ENCODE results near the gene ELOF1.
"Not testable (repeated sequence)": the region's sequence is repeated elsewhere in the genome, so short reads cannot be mapped to it uniquely, and the experiment has no call there.

ELOF1 gene

DNA sequence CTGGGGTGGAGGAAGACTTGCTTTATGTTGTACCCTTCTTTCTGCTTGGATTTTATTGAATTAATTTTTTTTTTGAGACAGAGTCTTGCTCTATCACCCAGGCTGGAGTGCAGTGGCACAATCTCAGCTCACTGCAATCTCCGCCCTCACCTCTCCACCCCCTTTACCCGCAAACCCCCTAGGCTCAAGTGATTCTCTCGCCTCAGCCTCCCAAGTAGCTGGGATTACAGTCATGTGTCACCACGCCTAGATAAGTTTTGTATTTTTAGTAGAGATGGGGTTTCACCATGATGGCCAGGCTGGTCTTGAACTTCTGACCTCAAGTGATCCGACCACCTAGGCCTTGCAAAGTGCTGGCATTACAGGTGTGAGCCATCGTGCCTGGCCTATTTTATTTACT lies 14.3 kb upstream of the ELOF1 start:
- not testable (repeated sequence) for DNase-seq

GRCh38 chr19:11570039-11570462 lies 11.0 kb upstream of the ELOF1 start:
- DNase-seq, result no peak

DNA sequence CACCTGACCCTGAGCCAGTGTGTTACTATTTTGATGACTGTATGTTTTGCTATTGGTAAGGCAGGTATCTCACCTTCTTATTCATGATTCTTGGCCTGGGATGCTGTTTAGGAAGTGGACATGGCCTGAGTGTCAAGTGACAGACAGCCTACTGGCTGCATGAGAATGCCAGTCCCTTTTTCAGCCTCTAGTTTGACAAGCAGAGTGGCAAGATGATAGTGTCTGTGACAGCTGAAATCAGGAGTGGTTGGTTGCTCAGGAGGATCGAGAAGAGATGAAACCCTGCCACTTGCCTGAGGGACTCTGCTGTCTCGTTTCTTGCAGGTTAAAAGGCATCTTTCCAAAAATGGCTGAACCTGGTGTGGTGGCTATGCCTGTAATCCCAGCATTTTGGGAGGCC lies 7.1 kb upstream of the ELOF1 start:
- DNase-seq, result no peak

DNA sequence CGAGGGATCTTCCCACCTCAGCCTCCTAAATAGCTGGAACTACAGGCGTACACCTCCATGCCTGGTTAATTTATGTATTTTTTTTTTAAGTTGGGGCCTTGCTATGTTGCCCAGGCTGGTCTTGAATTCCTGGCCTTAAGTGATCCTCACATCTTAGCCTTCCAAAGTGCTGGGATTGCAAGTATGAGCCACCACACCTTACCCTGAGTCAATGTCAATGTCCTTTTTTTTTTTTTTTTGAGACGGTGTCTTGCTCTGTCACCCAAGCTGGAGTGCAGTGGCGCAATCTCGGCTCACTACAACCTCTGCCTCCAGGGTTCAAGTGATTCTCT lies 6.6 kb upstream of the ELOF1 start:
- not testable (repeated sequence) for DNase-seq

- not testable (repeated sequence) for DNase-seq
Observed at GRCh38 chr19:11564082-11564807, 5.2 kb upstream of the ELOF1 start.

DNA sequence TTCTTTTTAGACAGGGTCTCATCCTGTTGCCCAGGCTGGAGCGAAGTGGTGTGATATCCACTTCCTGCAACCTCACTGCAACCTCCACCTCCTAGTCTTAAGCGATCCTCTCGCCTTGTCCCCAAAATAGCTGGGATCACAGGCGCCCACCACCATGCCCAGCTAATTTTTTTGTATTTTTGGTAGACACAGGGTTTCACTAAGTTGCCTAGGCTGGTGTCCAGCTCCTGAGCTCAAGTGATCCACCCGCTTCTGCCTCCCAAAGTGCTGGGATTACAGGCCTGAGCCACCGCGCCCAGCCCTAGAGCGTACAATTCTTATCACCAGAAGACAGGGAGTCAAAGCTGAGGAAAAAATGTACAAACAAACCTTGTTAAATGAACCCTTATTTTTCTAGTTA lies 4.5 kb upstream of the ELOF1 start:
- no peak for DNase-seq

- DNase-seq, result peak; percentile 36
Observed at GRCh38 chr19:11560404-11561051, 1.5 kb upstream of the ELOF1 start.

DNA sequence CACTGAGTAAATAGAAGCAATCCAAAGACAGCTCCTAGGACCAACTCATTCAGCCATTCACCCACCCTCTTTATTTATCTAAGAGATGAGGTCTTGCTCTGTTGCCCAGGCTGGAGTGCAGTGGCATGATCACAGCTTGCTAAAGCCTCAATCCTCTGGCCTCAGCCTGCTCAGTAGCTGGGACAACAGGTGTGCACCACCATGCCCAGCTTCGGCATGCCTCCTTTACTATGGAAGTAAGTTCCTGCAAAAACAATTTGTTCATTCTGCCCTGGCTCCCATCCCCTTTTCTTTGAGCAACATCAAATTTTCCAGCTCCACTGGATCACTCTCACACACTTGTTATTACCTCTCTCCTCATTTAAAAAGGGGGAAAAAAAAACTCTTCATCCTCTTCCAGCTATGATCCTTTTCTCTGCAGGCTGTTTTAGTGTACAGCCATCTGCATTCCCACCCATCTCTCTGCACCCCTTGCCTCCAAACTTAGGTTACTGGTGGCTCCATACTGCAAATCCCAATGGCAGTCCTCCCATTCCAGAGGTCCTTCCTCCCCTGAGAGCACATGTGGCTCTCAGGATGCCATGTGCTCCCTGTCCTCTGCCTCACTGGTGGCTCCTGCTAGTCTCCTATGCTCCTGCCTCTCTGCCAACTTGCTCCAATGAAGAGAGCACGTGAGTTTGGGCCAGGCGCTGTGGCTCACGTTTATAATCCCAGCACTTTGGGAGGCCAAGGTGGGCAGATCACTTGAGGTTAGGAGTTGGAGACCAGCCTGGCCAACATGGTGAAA lies 2.2 kb downstream of the ELOF1 start:
- no peak for DNase-seq

- DNase-seq, result no peak
Observed at GRCh38 chr19:11555246-11555645, 3.8 kb downstream of the ELOF1 start.

DNA sequence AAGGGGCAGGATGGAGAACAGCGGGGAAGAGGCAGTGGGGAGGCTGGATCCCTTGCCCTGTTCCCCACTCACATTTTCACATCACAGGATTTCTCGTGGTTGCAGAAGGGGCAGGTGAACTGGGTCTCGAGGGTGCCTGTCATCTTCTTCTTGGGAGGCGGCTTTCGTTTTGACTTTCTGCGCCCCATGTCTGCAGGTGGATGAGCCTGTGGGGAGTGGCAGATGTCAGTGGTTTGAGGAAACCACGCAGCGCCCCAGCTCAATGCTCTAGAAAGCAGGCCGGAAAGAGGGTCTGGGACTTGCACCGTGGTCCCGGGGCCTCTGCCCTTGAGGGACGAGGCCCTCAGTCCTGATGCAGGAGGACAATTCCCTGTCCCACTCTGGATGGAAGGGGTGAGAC lies 4.9 kb downstream of the ELOF1 start:
- DNase-seq, result no peak

- DNase-seq, result no peak
Observed at GRCh38 chr19:11552666-11553372, 6.2 kb downstream of the ELOF1 start.

GRCh38 chr19:11551603-11552235 lies 7.3 kb downstream of the ELOF1 start:
- no peak for DNase-seq

GRCh38 chr19:11550265-11550664 lies 8.8 kb downstream of the ELOF1 start:
- DNase-seq, result no peak

GRCh38 chr19:11549386-11549953 lies 9.6 kb downstream of the ELOF1 start:
- no peak for DNase-seq

GRCh38 chr19:11547929-11548700 lies 10.9 kb downstream of the ELOF1 start:
- no peak for DNase-seq

GRCh38 chr19:11541238-11541637 lies 17.8 kb downstream of the ELOF1 start:
- no peak for DNase-seq

DNA sequence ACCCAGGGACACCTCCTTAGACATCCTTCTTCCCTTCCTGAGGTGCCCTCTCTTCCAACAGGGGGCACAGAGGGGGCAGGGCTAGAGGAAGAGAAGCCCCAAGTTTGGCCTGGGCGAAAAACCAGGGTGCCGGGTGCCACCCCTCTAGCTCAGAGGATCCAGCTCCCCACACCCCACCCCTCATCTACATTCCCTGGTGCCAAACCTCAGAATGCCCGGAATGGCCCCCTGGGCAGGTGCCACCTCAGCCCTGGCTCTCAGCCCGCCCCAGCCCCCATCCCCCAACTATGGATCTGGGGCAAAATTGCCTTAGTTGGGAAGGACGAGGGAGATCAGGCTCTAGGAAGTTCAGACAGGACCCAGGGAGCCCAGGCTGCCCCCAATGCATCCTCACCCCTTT lies 18.4 kb downstream of the ELOF1 start:
- no peak for DNase-seq

GRCh38 chr19:11539495-11540365 lies 19.3 kb downstream of the ELOF1 start:
- DNase-seq, result peak; percentile 23

DNA sequence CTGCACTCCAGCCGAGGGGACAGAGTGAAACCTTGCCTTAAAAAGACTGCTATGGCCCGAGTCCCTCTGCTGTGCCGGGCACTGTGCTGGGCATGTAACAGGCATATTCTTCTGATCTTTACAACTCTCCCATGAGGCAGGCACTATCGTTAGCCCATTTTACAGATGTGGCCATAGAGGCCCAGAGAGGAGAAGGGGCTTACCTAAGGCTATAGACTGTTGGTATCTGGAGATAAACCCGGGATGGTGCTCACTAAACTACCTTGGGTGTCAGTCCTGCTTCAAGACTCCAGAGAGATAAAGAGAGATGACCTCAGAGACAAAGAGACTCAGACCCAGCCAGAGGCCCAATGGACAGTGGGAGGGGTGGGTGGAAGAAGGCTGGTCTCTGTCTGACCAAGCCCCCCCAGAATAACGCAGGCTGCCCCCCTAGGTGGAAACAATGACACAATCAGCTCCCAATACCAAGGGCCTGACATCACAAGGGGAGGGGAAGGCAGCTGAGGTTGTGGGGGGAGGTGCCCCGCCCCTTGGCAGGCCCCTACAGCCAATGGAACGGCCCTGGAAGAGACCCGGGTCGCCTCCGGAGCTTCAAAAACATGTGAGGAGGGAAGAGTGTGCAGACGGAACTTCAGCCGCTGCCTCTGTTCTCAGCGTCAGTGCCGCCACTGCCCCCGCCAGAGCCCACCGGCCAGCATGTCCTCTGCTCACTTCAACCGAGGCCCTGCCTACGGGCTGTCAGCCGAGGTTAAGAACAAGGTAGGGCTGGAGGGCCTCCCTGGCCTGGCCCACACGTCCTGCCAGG lies 20.6 kb downstream of the ELOF1 start, which contains the start of gene CNN1:
Gene CNN1 (plus strand): TSS at position 620 of the 805 bp plus-strand sequence. CDS start 77 bp downstream, at position 697.
- peak; percentile 43 for DNase-seq
